ENCODE data around the gene SLC24A3.
"Not testable (repeated sequence)": the region's sequence is repeated elsewhere in the genome, so short reads cannot be mapped to it uniquely, and the experiment has no call there.

SLC24A3 gene

GRCh38 chr20:19620446-19620845 lies 408.0 kb downstream of the SLC24A3 start:
- DNase-seq = no peak

GRCh38 chr20:19621072-19621471 lies 408.6 kb downstream of the SLC24A3 start:
- no peak for DNase-seq

GRCh38 chr20:19624221-19624965 lies 412.0 kb downstream of the SLC24A3 start:
- no peak for DNase-seq

GRCh38 chr20:19625426-19625825 lies 413.0 kb downstream of the SLC24A3 start:
- DNase-seq = no peak

- DNase-seq = no peak
Observed at GRCh38 chr20:19626896-19627295, 414.5 kb downstream of the SLC24A3 start.

GRCh38 chr20:19628570-19629134 lies 416.2 kb downstream of the SLC24A3 start:
- DNase-seq = peak in 4 of 51 donors; percentile 4 to 15 (median 10)

- DNase-seq = no peak
Observed at GRCh38 chr20:19631410-19631809, 419.0 kb downstream of the SLC24A3 start.

- DNase-seq = no peak
Observed at GRCh38 chr20:19633985-19634384, 421.5 kb downstream of the SLC24A3 start.

- DNase-seq = not testable (repeated sequence)
Observed at GRCh38 chr20:19639471-19640045, 427.1 kb downstream of the SLC24A3 start.

GRCh38 chr20:19642860-19643259 lies 430.4 kb downstream of the SLC24A3 start:
- DNase-seq = no peak

GRCh38 chr20:19644085-19644484 lies 431.6 kb downstream of the SLC24A3 start:
- no peak for DNase-seq

GRCh38 chr20:19646963-19647362 lies 434.5 kb downstream of the SLC24A3 start:
- no peak for DNase-seq

- no peak for DNase-seq
Observed at GRCh38 chr20:19648024-19648423, 435.6 kb downstream of the SLC24A3 start.

GRCh38 chr20:19649041-19649440 lies 436.6 kb downstream of the SLC24A3 start:
- DNase-seq = no peak

- DNase-seq = no peak
Observed at GRCh38 chr20:19652591-19653026, 440.2 kb downstream of the SLC24A3 start.

- DNase-seq = no peak
Observed at GRCh38 chr20:19653327-19653726, 440.9 kb downstream of the SLC24A3 start.

- no peak for DNase-seq
Observed at GRCh38 chr20:19654921-19655320, 442.5 kb downstream of the SLC24A3 start.

- DNase-seq = no peak
Observed at GRCh38 chr20:19658137-19658536, 445.7 kb downstream of the SLC24A3 start.

GRCh38 chr20:19659448-19659847 lies 447.0 kb downstream of the SLC24A3 start:
- no peak for DNase-seq

GRCh38 chr20:19660808-19661378 lies 448.5 kb downstream of the SLC24A3 start:
- no peak for DNase-seq

GRCh38 chr20:19661717-19662636 lies 449.5 kb downstream of the SLC24A3 start:
- DNase-seq = peak in 40 of 51 donors; percentile 2 to 74 (median 41)

Data from hypothalamus (tissue), 51 donors.